ENCODE results near the gene ZBTB16. TPM values are rescaled to one million over a fixed set of nuclear protein-coding genes. Genes with fewer than 3 reads are reported as not detected.

ZBTB16 gene
- total and polyA plus RNA-seq, 2 donors (not counting 3 experiments of a cell fraction or from before 2014, with no cell fraction given), result 9.8 to 20.3 TPM

GRCh38 chr11:114226356-114226755 is 166.8 kb downstream of the ZBTB16 start:
- no peaks in the 10 kb centered on the region for H4K20me1 ChIP-seq (replicated peaks; ENCODE audit: control insufficient read depth, extremely low read depth, insufficient read depth, low read length)
- ChIA-PET POLR2A (no interaction called here), CTCF (no interaction called here)
- no peaks in the 10 kb centered on the region for H3K79me2 ChIP-seq (ENCODE audit: control insufficient read depth, insufficient read depth, low read length)
- H3K4me3 ChIP-seq (replicated peaks in 1 of 3; ENCODE audit: insufficient read depth in 1 of 3, low read depth in 1 of 3, low read length in 3 of 3), result no peak overlapping the region
- H3K4me2 ChIP-seq (ENCODE audit: insufficient read depth, low read length), result no peak overlapping the region
- H3K27ac ChIP-seq (ENCODE audit: insufficient read depth, low read depth, low read length), result no peak overlapping the region
- H3K27me3 ChIP-seq (ENCODE audit: control insufficient read depth in 2 of 2, insufficient read depth in 2 of 2, low read length in 2 of 2), result no peaks in the 10 kb centered on the region
- DNase-seq (ENCODE audit: low read depth, low spot score) (no peak), FAIRE-seq (no peak)
- no peaks in the 10 kb centered on the region for H3K36me3 ChIP-seq (ENCODE audit: control insufficient read depth in 2 of 2, extremely low read depth in 1 of 2, insufficient read depth in 2 of 2, low read length in 2 of 2)
- no peaks in the 10 kb centered on the region for H3K9me3 ChIP-seq (replicated peaks; ENCODE audit: control insufficient read depth, insufficient read depth, low read length)
- no peak overlapping the region for H2AFZ ChIP-seq (ENCODE audit: low read depth, low read length)
- dilution Hi-C loops (cut with MboI; ENCODE audit: extremely low pct_ligation_motif_present, low sequenced_read_pairs), result no loop called here
- no peaks in the 10 kb centered on the region for H3K9me1 ChIP-seq (replicated peaks; ENCODE audit: control insufficient read depth, extremely low read depth, insufficient read depth, low read length)
- no TSS peak for BruUV-seq (replicated peaks)
- intact Hi-C loops (cut with micrococcal nuclease), result no loop called here
- no peak overlapping the region for H3K9ac ChIP-seq (replicated peaks; ENCODE audit: extremely low read depth, insufficient read depth, low read length)
- no peaks in the 10 kb centered on the region for H3K4me1 ChIP-seq (ENCODE audit: control insufficient read depth, extremely low read depth, insufficient read depth, low read length)
- TF ChIP-seq POLR2AphosphoS5 (IDR thresholded peaks at IDR 0.05; ENCODE audit: insufficient read depth, low read depth, low read length) (no peak), CTCF (IDR thresholded peaks at IDR 0.05; ENCODE audit: extremely low read depth in 1 of 2, insufficient read depth in 1 of 2, low read depth in 1 of 2, low read length in 2 of 2) (no peak), FOS (IDR thresholded peaks at IDR 0.05; ENCODE audit: borderline replicate concordance, insufficient read depth, low read length) (no peak), POLR2A (IDR thresholded peaks at IDR 0.05; ENCODE audit: low read depth, low read length) (no peak), EZH2 (IDR thresholded peaks at IDR 0.05; ENCODE audit: borderline replicate concordance, low read depth, low read length, severe bottlenecking) (no peak)

Data from endothelial cell of umbilical vein (primary cell).